Panc1 (cell line): Measurements from ENCODE around the gene SNAP23.

ENCODE experiments used
- REST ChIP-seq, 2 experiments: IDR thresholded peaks; 2 replicates each; pipeline ENCODE4 v1.6.1; 2011 to 2012; ENCODE audit warnings: low read depth in 2 of 2, control low read depth in 1 of 2, low read length in 1 of 2, mild to moderate bottlenecking in 1 of 2, moderate library complexity in 1 of 2; ENCODE audit not compliant: insufficient read depth in 1 of 2
- TCF7L2 ChIP-seq: IDR thresholded peaks from 2 replicates; pipeline ENCODE4 v1.6.1; 2011; ENCODE audit warnings: mild to moderate bottlenecking, low read depth, low read length, inconsistent platforms
- TF ChIP-seq, protein P1 (sequence below): fragments of 450-650 bp; IDR thresholded peaks from 2 replicates; pipeline ENCODE4 v1.5.1; 2017; ENCODE audit warnings: mild to moderate bottlenecking

DNA sequence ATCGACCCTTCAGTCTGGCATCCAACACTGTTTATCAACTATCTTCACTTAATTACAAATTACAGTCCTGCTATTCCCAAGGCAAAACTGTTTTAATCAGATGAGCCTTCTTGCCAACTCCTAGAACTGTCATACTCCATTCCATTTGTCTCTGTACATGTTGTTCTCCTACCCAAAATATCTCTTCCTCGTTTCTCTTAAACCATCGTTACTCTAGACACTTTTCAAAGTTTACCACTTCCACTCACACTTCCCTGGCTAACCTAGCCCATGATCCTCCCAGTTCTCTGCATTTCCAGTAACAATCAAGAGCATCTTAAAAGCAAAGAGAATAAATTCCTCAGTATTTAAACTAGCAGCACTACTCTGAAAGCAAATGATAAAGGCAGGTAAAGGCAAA lies 24.4 kb upstream of the SNAP23 start:
- no peak for TF ChIP-seq REST (IDR thresholded peaks at IDR 0.05; ENCODE audit: insufficient read depth in 1 of 2, low read depth in 2 of 2, low read length in 1 of 2)
- TF ChIP-seq, protein P1, sequence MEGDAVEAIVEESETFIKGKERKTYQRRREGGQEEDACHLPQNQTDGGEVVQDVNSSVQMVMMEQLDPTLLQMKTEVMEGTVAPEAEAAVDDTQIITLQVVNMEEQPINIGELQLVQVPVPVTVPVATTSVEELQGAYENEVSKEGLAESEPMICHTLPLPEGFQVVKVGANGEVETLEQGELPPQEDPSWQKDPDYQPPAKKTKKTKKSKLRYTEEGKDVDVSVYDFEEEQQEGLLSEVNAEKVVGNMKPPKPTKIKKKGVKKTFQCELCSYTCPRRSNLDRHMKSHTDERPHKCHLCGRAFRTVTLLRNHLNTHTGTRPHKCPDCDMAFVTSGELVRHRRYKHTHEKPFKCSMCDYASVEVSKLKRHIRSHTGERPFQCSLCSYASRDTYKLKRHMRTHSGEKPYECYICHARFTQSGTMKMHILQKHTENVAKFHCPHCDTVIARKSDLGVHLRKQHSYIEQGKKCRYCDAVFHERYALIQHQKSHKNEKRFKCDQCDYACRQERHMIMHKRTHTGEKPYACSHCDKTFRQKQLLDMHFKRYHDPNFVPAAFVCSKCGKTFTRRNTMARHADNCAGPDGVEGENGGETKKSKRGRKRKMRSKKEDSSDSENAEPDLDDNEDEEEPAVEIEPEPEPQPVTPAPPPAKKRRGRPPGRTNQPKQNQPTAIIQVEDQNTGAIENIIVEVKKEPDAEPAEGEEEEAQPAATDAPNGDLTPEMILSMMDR = no peak
- TF ChIP-seq TCF7L2 = no peak
